AG09309 (cell line): Measurements from ENCODE around the gene DISC1.
"Not testable (repeated sequence)": the region's sequence is repeated elsewhere in the genome, so short reads cannot be mapped to it uniquely, and the experiment has no call there.

Source experiments
- DNase-seq: peaks from one replicate; pipeline ENCODE4 v3.0.0-alpha.2; 2010; ENCODE audit warnings: low read depth
- H3K4me3 ChIP-seq: 2 replicates; pipeline ENCODE4 v1.5.1; 2011; ENCODE audit warnings: mild to moderate bottlenecking, low read depth, low read length, moderate library complexity; ENCODE audit not compliant: control insufficient read depth
- TF ChIP-seq, protein P1 (sequence below): IDR thresholded peaks from 2 replicates; pipeline ENCODE4 v1.5.1; 2011; ENCODE audit warnings: mild to moderate bottlenecking, low read depth, low read length, inconsistent platforms; ENCODE audit not compliant: insufficient read depth, control insufficient read depth; ENCODE audit errors: missing control alignments

DISC1 gene

DNA sequence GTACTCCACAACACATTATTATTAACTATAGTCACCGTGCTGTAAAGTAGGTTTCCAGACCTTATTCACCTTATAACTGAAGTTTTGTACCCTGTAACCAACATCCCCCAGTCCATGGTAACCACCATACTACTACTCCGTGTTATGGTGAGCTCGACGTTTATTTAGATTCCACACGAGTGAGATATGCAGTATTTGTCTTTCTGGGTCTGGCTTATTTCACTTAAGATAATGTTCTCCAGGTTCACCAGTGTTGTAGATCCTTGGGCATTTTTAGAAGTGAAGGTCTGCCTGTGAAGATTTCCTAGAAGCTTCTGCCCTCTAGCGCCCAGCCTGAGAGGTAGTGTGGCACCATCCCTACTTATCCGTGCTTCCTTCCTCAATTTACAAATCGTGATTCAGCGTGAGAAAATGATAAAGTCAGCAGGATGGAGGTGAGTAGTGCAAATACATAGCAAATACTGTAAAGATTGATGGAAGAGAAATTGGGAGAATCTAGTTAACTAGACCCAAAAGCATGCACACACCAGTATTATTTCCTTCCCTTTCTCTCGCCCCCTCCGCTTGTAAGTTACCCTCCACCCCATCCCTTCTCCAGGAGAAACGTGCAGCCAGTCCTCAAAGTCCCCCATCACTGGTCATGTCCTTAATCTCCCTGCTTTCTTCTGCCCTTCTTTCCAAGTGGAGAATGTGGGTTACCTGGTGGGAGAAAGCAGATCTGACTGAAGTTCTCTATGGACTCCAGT lies 36.0 kb upstream of the DISC1 start:
- peak; percentile 39 for DNase-seq
- no peak overlapping the region for H3K4me3 ChIP-seq
- TF ChIP-seq, protein P1, sequence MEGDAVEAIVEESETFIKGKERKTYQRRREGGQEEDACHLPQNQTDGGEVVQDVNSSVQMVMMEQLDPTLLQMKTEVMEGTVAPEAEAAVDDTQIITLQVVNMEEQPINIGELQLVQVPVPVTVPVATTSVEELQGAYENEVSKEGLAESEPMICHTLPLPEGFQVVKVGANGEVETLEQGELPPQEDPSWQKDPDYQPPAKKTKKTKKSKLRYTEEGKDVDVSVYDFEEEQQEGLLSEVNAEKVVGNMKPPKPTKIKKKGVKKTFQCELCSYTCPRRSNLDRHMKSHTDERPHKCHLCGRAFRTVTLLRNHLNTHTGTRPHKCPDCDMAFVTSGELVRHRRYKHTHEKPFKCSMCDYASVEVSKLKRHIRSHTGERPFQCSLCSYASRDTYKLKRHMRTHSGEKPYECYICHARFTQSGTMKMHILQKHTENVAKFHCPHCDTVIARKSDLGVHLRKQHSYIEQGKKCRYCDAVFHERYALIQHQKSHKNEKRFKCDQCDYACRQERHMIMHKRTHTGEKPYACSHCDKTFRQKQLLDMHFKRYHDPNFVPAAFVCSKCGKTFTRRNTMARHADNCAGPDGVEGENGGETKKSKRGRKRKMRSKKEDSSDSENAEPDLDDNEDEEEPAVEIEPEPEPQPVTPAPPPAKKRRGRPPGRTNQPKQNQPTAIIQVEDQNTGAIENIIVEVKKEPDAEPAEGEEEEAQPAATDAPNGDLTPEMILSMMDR: peak; percentile 80

DNA sequence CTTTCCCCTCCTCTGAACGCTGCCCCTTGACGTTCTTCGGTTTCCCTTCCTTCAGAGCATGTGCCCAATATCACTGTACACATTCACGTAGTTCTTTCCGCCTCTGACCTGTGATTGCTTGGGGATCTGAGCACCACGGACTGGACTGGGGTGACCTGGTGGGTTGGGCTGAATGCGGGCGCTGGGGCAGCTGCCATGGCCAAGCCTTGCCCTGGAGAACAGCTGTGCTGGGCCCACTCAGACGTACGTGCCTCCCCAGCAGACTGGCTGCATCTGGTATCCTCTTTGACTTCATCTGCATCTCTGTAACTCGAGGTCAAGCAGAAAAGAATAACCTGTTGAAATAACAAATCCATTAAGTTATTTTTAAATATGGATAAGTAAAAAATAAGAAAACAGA lies 35.1 kb upstream of the DISC1 start:
- no peak for DNase-seq
- TF ChIP-seq, protein P1: no peak
- no peak overlapping the region for H3K4me3 ChIP-seq

DNA sequence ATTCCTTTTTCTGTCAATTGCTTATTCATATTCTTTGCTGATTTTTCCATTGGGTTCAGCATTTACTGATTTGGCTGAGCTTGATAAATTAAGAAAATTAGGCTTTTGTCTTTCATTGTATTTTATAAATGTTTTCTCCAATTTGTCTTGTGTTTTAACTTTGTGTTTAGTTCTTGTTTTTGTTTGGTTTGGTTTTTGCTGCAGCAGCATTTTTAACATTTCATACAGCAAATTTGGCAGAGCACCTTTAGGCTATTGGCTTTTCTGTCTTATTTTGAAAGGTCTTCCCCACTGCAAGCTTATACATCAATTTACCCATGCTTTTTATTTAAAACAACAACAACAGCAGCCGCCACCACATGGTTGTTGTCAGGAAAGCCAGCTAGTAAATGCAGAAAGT lies 33.8 kb upstream of the DISC1 start:
- no peak for DNase-seq
- TF ChIP-seq, protein P1: no peak
- no peak overlapping the region for H3K4me3 ChIP-seq

DNA sequence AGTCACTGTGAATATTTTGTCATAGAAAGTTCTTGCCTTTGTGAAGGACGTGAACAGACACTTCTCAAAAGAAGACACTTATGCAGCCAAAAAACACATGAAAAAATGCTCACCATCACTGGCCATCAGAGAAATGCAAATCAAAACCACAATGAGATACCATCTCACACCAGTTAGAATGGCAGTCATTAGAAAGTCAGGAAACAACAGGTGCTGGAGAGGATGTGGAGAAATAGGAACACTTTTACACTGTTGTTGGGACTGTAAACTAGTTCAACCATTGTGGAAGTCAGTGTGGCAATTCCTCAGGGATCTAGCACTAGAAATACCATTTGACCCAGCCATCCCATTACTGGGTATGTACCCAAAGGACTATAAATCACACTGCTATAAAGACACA lies 33.3 kb upstream of the DISC1 start:
- not testable (repeated sequence) for H3K4me3 ChIP-seq, DNase-seq

DNA sequence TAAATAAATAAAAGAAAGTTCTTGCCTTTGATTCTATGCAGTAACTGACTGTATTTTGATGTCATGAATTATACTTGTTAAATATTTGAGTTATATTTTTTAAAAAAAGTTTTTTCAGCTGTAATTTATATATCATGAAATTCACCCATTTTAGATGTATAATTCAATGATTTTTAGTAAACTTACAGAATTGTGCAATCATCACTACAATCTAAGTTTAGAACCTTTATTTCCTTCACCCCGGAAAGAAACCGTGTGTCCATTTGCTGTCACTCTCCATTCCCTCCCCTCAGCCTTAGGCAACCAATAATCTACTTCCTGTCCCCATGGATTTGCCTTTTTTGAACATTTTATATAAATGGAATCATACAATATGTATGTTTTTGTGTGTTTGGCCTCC lies 32.5 kb upstream of the DISC1 start:
- no peak for DNase-seq
- TF ChIP-seq, protein P1: no peak
- no peak overlapping the region for H3K4me3 ChIP-seq

DNA sequence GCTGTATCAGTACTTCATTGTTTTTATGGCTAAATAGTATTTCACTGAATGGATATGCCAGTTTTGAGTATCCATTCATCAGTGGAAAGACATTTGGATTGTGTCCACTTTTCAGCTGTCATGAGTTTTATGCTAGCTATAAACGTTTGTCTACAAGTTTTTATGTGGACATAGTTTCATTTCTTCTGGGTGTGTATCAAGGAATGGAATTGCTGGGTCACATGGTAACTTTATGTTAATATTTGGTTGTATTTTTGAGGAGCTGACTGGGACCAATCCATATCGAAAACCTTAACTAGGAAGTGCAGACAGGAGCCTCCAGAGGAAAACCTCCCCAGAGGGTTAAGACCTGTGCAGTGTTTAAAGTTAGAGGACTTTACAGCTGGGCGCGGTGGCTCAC lies 31.8 kb upstream of the DISC1 start:
- DNase-seq: no peak
- no peak overlapping the region for H3K4me3 ChIP-seq
- TF ChIP-seq, protein P1: no peak

DNA sequence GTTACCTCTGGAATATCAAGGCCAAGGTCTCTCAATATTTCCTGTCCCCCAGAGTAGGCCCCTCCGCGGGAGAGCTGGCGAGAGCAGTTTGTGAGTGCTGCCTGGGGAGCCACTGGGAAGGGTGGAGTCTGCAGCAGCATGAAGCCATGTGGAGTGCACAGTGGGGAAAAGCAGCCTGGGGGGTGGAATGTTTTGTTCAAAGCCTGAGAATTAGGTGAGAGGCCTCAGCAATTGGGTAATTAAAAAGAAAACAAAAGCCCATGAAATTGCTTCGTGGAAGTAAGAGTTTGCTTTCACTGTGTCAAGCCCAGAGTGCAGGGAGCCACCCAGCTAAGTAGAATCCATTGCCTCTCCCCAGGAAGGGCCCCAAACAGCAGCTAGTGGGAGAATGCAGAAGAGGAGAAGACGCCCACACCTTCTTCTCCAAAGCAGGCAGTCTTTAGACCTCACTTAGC lies 30.2 kb upstream of the DISC1 start:
- no peak for DNase-seq
- no peak overlapping the region for H3K4me3 ChIP-seq
- TF ChIP-seq, protein P1: no peak
